GM19238 (cell line): ENCODE results near the gene FAM13A.
"Not testable (repeated sequence)": the region's sequence is repeated elsewhere in the genome, so short reads cannot be mapped to it uniquely, and the experiment has no call there.

Source experiments
- DNase-seq: peaks from one replicate; pipeline ENCODE4 v3.0.0; 2011; ENCODE audit warnings: low spot score; ENCODE audit not compliant: insufficient read length

FAM13A gene

DNA sequence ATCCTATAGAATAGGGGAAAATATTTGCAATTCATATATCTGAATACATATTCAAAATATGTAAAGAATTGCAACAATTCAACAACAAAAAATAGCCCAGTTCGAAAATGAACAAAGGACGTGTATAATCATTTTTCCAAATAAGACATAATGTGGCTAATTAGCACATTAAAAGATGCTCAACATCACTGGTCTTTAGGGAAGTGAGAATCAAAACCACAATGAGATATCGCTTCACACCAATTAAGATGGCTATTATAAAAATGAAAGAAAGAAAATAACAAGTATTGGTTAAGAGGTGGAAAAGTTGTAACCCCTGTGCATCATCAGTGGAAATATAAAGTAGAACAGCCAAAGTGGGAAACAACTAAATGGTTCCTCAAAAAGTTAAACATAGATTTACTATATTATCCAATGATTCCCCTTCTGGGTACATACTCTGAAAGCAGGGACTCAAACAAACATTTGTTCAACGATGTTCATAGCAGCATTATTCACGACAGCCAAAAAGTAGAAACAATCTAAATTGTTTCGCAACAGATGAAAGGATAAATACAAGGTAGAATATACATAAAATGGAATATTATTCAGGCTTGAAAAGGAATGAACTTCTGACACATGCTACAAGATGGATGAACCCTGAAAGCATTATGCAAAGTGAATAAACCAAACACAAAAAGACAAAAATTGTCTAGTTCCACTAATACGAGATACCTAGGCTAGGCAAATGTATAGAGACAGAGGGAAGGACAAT, 12.7 kb downstream of the FAM13A start:
- DNase-seq: no peak

- no peak for DNase-seq
These were observed 14.9 kb downstream of the FAM13A start for GRCh38 chr4:89042055-89042454.

- no peak for DNase-seq
These were observed 17.2 kb downstream of the FAM13A start for GRCh38 chr4:89039730-89040338.

GRCh38 chr4:89036535-89036934, 20.4 kb downstream of the FAM13A start:
- no peak for DNase-seq

- DNase-seq: no peak
These were observed 25.7 kb downstream of the FAM13A start for GRCh38 chr4:89031272-89031671.

DNA sequence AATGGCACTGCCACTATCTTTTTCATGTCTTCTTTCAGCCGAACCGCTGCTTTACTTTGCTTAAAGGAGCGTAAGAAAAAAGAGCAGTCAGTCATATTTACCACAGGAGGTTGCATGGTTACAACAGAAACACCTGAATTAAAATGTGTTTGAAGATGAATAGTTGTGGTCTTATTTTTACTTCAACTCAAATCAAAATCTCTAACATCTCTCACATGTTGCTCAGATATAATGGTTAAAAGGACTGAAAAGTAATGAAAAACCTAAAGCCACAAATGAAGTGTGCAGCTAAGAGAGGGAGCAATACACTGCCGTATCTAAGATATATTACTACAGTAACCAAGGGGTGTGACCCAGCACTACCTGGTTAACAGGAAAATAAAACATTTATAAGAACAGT, 27.4 kb downstream of the FAM13A start:
- no peak for DNase-seq

- DNase-seq: no peak
These were observed 30.4 kb downstream of the FAM13A start for GRCh38 chr4:89026542-89026941.

DNA sequence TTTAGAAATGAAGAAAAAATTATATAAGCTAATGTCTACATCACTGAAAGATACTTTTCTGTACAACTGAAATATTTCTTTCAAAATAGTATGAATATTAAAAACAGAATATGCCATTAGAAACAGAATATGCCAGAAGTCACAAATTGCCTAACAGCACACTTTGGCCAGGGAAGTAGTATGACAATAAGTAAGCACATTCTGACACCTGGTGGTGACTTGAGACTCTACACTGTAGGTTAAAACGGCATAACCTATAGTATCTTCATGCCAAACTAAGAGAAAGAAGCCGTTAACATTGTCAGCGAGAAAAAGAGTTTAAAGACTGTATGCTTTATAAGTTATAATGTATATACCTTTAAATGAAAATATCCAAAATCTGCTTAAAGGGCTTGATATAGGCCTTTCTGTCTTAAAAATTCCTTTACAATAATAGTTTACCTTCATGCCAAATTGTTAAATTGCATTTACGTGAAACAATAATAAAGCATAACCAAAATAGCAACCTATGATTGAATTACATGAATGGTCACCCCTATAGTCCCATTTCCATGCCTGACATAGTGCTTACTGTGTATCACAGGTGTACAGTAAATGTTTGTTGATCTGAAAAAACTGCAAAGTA, 32.8 kb downstream of the FAM13A start:
- peak; percentile 11 for DNase-seq

GRCh38 chr4:89023140-89023539, 33.8 kb downstream of the FAM13A start:
- no peak for DNase-seq

- no peak for DNase-seq
These were observed 34.4 kb downstream of the FAM13A start for GRCh38 chr4:89022426-89023128.

DNA sequence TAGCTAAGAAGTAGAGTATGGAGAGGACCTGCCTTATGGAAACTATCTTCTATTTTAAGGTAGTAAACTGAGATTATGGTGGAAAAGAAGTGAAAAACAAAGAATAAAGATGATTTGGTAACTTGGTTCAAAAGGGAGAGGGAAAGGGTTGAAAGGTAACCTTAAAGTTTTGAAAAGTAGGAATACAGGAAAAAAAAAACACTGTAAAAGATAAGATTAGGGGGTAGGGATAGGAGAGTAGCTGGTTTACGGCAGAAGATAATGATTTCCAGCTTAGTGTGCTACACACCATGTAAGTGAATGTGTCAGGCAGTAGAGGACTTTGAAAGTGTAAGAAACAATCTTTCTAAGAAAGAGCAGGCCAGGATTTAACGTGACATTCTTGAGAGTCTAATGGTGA, 35.3 kb downstream of the FAM13A start:
- no peak for DNase-seq

DNA sequence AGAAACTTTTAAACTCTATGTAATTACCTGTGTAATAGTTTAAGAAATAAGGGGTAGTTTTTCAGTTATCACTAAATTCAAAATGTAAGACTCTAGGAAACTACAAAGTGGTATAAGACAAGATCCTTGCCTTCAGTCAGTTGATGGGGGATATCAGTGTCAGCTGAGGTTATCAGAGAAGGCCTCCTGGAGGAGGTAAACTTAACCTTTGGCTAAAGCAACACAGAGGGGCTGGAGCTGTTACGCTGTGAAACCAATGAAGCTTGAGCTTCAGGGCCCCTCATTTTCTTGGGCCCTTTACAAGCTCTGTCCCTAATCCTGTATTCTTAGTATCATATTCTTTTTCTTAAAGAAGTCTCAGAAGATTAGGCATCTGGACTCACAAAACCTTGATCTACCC, 35.9 kb downstream of the FAM13A start:
- no peak for DNase-seq

DNA sequence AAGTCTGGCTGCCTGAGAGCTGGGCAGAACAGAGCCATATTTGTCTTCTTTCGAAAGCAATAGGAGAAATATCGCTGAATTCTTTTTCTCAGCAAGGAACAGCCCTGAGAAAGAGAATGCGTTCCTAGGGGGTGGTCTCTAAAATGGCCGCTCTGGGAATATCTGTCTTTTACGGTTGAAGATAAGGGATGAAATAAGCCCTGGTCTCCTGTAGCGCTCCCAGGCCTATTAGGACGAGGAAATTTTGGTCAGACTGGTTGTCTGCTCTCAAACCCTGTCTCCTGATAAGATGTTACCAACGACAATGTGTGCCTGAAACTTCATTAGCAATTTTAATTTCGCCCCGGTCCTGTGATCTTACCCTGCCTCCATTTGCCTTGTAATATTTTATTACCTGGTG, 42.1 kb downstream of the FAM13A start:
- not testable (repeated sequence) for DNase-seq

GRCh38 chr4:89009761-89010369, 47.1 kb downstream of the FAM13A start:
- DNase-seq: no peak

- DNase-seq: no peak
These were observed 47.9 kb downstream of the FAM13A start for GRCh38 chr4:89009115-89009514.

- no peak for DNase-seq
These were observed 48.8 kb downstream of the FAM13A start for GRCh38 chr4:89008166-89008565.

DNA sequence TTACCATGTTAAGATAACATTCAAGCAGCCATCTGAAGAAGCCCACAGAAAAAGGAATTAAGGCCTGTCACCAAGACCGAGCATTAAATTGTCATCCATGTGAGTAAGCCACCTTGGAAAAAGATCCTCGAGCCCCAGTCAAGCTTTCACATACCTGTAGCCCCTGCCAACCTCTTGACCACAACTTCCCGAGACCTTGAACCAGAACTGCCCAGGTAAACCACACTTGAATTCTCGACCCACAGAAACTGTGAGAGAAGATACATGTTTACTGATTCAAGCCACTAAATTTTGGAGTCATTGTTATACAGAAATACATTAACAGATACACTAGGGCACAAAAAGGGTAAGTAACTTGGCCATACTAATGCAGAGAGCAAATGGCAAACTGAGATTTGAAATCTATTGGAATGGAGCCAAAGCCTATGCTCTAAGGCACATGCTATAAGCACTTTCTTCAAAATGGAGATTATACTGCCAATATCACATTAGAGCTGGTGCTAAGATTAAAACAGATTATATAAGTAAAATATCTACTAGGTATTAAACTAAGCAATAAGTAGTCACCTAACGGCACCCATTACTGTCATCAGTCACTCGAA, 49.5 kb downstream of the FAM13A start:
- DNase-seq: no peak

DNA sequence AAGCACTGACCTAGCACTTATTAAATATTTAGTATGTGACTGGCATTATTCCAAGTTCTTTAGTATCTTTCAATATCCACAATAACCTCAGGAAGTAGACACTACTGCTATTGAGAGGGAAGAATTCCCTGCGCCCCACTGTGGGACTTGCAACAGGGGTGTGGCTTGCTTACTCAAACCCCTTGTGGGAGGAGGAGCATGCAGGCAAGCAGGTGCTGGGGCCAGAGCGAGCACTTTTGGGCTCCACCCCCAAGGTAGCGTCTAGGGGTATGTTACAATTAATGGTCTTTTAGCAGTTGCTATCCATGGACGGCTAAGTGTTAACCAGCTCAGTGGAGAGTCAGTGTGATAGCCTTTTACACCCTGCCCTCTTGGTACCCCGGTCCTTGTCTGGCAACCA, 50.7 kb downstream of the FAM13A start:
- DNase-seq: no peak

DNA sequence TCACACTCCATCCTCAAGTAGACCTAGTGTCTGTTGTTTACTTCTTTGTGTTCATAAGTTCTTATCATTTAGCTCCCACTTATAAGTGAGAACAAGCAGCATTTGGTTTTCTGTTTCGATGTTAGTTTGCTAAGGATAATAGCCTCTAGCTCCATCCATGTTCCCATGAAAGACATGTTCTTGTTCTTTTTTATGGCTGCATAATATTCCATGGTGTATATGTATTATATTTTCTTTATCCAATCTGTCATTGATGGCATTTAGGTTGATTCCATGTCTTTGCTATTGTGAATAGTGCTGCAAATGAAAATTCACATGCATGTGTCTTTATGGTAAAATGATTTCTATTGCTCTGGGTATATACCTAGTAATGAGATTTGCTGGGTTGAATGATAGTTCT, 51.9 kb downstream of the FAM13A start:
- DNase-seq: not testable (repeated sequence)

DNA sequence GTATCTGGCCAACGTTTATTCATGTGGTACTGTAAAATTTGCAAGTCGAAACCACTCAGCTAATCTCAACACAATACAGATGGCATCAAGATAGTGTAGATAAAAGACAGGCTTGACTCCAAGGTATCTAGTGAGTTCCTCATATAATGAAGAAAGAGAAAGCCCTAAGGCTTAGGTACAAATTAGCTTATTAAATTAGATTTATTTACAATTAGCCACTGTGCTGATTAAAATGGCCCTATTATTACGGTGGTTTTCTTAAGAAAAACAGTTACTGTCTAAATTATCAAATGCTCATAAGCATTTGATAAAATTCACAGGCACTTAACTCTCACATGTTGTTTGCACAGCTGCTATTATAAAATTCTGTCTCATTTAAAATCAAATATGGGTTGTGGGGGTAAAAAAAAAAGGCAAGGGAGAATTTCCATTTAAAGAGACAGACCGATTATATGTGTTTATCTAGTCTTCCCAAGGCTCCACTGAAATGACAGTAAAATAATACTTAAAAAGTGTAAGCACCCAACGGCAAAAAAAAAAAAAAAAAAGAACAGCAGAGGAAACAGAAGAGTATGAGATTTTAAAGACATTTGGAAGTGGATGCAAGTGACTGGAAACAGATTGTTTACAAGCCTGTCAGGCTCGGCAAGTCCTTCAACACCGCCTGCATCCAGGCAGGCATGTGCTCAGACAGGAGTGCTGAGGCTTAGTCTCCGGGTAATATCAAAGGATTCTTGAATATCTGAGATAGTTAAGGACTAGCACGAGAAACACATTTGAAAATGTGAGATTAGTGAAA, 55.1 kb downstream of the FAM13A start:
- no peak for DNase-seq
